Fibroblast of skin of back (primary cell): ENCODE results near the gene TUBGCP5. TPM values are rescaled to one million over a fixed set of nuclear protein-coding genes. Genes with fewer than 3 reads are reported as not detected.
"Not testable (repeated sequence)": the region's sequence is repeated elsewhere in the genome, so short reads cannot be mapped to it uniquely, and the experiment has no call there.

Experiments
- DNase-seq: peaks from one replicate; pipeline ENCODE4 v3.0.0-alpha.2; 2013
- polyA plus RNA-seq, 2 experiments: library from polyadenylated mRNA; unstranded; fragments of 120-200 nt; gene quantifications; one replicate each; pipeline ENCODE4 v1.2.1, GENCODE V29; 2013; ENCODE audit not compliant: insufficient read length in 2 of 2

The TUBGCP5 gene
- polyA plus RNA-seq (2013, experiment 1 of 2; ENCODE audit: insufficient read length) = 13.2 TPM
- polyA plus RNA-seq (2013, experiment 2 of 2; ENCODE audit: insufficient read length) = 8.5 TPM

GRCh38 chr15:23039143-23039916 lies at the start of gene TUBGCP5:
TSS of gene TUBGCP5 (minus strand) at chr15:23039569. CDS start at chr15:23039543, 26 bp downstream.
- DNase-seq = peak; percentile 97

DNA sequence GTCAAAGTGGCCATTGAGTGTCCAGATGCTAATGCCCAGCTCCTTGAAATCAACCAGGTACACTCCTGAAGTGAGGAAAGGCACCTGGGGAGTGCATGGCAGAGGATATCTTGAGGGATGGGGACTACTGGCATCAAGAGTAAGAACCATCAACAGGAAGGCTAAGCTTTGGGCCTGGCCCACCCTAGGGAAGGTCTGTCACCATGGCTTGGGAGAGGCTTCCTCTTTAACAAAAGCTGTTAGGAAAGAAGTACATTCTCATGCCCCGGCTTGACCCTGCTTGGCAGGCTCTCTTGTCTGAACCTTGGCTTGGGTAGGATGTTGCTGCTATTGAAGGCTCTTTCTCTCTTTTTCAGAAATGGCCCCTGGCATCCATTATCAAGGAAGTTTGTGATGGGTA lies 43.7 kb upstream of the TUBGCP5 start:
- no peak for DNase-seq

DNA sequence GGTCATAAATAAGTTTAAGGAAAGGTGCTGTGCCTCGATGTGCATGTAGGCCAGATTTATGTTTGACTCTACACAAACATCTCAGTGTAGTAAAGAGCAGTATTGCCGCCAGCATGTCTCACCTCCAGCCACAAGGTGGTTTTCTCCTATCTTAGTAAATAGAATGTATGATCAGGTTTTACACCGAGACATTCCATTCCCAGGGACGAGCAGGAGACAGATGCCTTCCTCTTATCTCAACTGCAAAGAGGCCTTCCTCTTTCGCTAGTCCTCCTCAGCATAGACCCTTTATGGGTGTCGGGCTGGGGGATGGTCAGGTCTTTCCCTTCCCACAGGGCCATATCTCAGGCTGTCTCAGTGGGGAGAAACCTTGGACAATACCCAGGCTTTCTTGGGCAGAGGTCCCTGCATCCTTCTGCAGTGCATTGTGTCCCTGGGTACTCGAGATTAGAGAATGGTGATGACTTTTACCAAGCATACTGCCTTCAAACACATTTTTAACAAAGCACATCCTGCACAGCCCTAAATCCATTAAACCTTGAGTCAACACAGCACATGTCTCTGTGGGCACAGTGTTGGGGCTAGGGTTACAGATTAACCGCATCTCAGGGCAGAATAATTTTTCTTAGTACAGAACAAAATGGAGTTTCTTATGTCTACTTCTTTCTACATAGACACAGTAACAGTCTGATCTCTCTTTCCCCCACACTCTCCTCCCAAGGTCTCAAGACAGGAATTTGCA lies 42.8 kb upstream of the TUBGCP5 start:
- not testable (repeated sequence) for DNase-seq

GRCh38 chr15:23081271-23081670 lies 41.9 kb upstream of the TUBGCP5 start:
- no peak for DNase-seq

GRCh38 chr15:23079766-23080165 lies 40.4 kb upstream of the TUBGCP5 start:
- no peak for DNase-seq

- DNase-seq = no peak
Observed at GRCh38 chr15:23075927-23076326, 36.6 kb upstream of the TUBGCP5 start.

DNA sequence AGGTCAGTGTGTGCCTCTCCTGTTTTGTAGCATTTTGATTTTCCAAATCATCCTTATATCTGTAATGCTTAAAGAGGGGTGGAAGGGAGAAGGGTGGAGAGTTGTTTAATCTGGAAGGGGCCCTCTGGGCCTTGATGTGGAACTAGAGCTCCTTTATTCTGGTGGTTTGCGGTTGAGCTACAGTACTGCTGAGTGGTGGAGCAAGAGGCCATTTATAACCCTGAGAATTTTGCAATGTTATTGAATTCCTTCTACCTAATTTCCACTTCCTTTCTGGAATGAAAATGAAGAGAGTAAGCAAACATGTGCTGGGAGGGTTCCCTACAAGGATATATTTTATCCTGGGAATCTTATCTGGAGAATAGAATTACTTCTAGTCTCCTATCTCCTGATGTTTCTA lies 35.3 kb upstream of the TUBGCP5 start:
- DNase-seq = no peak

- no peak for DNase-seq
Observed at GRCh38 chr15:23073890-23074646, 34.7 kb upstream of the TUBGCP5 start.

GRCh38 chr15:23072633-23073032 lies 33.3 kb upstream of the TUBGCP5 start:
- no peak for DNase-seq

- no peak for DNase-seq
Observed at GRCh38 chr15:23069496-23070166, 30.3 kb upstream of the TUBGCP5 start.

GRCh38 chr15:23067416-23067815 lies 28.0 kb upstream of the TUBGCP5 start:
- no peak for DNase-seq

- no peak for DNase-seq
Observed at GRCh38 chr15:23065836-23066235, 26.5 kb upstream of the TUBGCP5 start.

DNA sequence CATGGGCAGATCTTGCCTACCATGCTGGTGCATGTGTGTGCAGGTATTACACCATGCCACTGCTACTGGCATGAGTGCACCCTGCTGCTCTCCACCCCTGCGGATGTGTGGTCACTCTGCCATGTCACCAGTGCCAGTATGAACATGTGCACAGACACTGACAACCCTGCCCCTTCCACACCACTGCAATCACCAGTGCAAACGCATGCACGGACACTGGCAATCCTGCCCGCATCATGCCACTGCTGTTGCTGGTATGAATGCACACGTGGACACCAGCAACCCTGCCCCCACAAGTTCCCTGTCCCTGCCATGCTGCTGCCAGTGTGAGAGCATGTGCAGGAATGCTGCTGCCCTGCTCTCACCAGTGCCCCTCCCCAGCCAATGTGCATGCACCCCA lies 24.8 kb upstream of the TUBGCP5 start:
- no peak for DNase-seq

- DNase-seq = no peak
Observed at GRCh38 chr15:23057707-23058106, 18.3 kb upstream of the TUBGCP5 start.

DNA sequence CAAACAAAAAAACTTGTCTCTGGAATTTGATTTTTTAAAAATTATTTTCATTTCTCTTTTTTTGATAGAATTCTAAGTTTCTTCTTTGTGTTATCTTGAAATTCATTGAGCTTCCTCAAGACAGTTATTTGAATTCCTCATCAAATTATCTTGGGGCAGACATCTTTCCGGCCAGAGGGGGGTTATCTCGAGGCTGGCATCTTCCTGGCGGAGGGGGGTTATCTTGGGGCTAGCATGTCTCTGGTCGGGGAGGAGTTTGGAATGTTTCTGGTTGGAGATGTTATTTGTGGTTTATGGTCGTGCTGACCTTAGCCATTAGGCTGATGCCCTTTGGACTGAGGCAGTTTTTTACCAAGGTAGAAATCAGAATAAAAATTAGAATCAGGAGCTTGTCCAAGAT lies 15.9 kb upstream of the TUBGCP5 start:
- no peak for DNase-seq

- no peak for DNase-seq
Observed at GRCh38 chr15:23052522-23052921, 13.2 kb upstream of the TUBGCP5 start.

DNA sequence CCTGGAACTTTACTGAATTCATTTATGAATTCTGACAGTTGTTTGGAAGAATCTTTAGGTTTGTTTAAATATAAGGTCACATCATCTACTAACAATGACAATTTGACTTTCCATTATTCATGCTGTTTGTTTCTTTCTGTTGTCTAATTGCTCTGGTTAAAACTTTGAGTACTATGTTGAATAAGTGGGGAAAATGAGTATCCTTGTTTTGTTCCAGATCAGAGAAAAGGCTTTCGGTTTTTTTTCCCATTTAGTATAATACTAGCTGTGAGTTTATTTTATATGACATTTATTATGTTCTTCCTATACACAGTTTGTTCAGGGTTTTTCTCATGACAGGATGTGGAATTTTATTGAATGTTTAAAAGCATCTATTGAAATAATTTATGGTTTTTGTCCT lies 11.3 kb upstream of the TUBGCP5 start:
- DNase-seq = no peak

DNA sequence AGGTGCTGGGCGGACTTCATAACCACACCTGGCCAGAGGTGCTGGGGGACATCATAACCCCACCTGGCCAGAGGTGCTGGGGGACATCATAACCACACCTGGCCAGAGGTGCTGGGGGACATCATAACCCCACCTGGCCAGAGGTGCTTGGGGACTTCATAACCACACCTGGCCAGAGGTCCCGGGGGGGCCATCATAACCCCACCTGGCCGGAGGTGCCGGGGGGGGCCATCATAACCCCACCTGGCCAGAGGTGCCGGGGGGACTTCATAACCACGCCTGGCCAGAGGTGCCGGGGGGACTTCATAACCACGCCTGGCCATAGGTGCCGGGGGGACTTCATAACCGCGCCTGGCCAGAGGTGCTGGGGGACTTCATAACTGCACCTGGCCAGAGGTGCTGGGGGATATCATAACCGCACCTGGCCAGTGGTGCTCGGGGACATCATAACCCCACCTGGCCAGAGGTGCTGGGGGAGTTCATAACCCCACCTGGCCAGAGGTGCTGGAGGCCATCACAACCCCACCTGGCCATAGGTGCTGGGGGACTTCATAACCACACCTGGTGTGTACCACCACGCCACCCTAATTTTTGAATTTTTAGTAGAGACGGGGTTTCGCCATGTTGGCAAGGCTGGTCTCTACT lies 10.7 kb upstream of the TUBGCP5 start:
- no peak for DNase-seq

DNA sequence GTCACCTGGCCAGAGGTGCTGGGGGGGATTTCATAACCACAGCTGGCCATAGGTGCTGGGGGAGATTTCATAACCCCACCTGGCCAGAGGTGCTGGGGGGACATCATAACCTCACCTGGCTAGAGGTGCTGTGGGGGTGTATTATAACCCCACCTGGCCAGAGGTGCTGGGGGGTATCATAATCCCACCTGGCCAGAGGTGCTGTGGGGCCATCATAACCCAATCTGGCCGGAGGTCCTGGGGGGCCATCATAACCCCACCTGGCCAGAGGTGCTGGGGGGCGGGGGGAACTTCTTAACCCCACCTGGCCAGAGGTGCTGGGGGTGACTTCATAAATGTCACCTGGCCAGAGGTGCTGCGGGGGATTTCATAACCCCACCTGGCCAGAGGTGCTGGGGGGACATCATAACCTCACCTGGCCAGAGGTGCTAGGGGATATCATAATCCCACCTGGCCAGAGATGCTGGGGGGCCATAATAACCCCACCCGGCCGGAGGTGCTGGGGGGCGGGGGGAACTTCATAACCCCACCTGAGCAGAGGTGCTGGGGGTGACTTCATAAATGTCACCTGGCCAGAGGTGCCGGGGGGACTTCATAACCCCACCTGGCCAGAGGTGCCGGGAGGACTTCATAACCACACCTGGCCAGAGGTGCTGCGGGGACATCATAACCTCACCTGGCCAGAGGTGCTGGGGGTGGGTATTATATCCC lies 9.4 kb upstream of the TUBGCP5 start:
- not testable (repeated sequence) for DNase-seq

DNA sequence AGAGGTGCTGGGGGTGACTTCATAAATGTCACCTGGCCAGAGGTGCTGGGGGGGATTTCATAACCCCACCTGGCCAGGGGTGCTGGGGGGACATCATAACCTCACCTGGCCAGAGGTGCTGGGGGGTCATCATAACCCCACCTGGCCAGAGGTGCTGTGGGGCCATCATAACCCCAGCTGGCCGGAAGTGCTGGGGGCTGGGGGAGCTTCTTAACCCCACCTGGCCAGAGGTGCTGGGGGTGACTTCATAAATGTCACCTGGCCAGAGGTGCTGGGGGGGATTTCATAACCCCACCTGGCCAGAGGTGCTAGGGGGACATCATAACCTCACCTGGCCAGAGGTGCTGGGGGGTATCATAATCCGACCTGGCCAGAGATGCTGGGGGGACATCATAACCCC lies 4.6 kb upstream of the TUBGCP5 start:
- DNase-seq = not testable (repeated sequence)

- not testable (repeated sequence) for DNase-seq
Observed at GRCh38 chr15:23043535-23043934, 4.2 kb upstream of the TUBGCP5 start.
